Fibroblast of pulmonary artery (primary cell): ENCODE data around the gene CYP1B1.
A peak's percentile ranks its signal among the peaks of the same experiment; 100 is the strongest.

Source experiments
- DNase-seq: peaks from one replicate; pipeline ENCODE4 v3.0.0-alpha.2; 2010; ENCODE audit warnings: low read depth
- H3K4me3 ChIP-seq: replicated peaks from 2 replicates; pipeline ENCODE4 v1.5.1; 2011; ENCODE audit warnings: low read depth, mild to moderate bottlenecking, control low read depth, low read length, moderate library complexity
- CTCF ChIP-seq: IDR thresholded peaks from 2 replicates; pipeline ENCODE4 v1.5.1; 2011; ENCODE audit warnings: mild to moderate bottlenecking, control low read depth, low read length, inconsistent platforms; ENCODE audit errors: missing control alignments

The CYP1B1 gene

GRCh38 chr2:38073211-38074057 lies 2.5 kb downstream of the CYP1B1 start:
- no peak for DNase-seq
- no peak for TF ChIP-seq CTCF
- peak overlapping the region; percentile 30 for H3K4me3 ChIP-seq

- TF ChIP-seq CTCF, result no peak
- no peak for DNase-seq
- H3K4me3 ChIP-seq, result no peak overlapping the region
These were observed 5.5 kb downstream of the CYP1B1 start for GRCh38 chr2:38070438-38070837.

GRCh38 chr2:38068234-38068633 lies 7.7 kb downstream of the CYP1B1 start:
- no peak overlapping the region for H3K4me3 ChIP-seq
- TF ChIP-seq CTCF, result no peak
- no peak for DNase-seq

- TF ChIP-seq CTCF, result no peak
These were observed 9.4 kb downstream of the CYP1B1 start for GRCh38 chr2:38066421-38067115.

GRCh38 chr2:38065502-38066135 lies 10.3 kb downstream of the CYP1B1 start:
- DNase-seq, result peak; percentile 36
- no peak for TF ChIP-seq CTCF
- H3K4me3 ChIP-seq, result no peak overlapping the region

More at GRCh38 chr2:38066421-38067115, 9.4 kb downstream of the CYP1B1 start:
- no peak for DNase-seq
- no peak overlapping the region for H3K4me3 ChIP-seq

GRCh38 chr2:38064801-38065501 lies 11.0 kb downstream of the CYP1B1 start:
- no peak for TF ChIP-seq CTCF
- H3K4me3 ChIP-seq, result no peak overlapping the region
- no peak for DNase-seq
